Kidney epithelial cell (primary cell): Measurements from ENCODE around the gene MBLAC1. TPM values are rescaled to one million over a fixed set of nuclear protein-coding genes. Genes with fewer than 3 reads are reported as not detected.
A peak's percentile ranks its signal among the peaks of the same experiment; 100 is the strongest.

Experiments used
- DNase-seq: peaks from one replicate; pipeline ENCODE4 v3.0.0-alpha.2; 2010; ENCODE audit warnings: low read depth
- H3K27me3 ChIP-seq: 2 replicates; pipeline ENCODE4 v1.6.0; 2011; ENCODE audit warnings: low read length; ENCODE audit not compliant: control insufficient read depth, insufficient read depth
- H3K36me3 ChIP-seq: 2 replicates; pipeline ENCODE4 v1.5.1; 2011; ENCODE audit warnings: low read length; ENCODE audit not compliant: control insufficient read depth, insufficient read depth
- H3K4me3 ChIP-seq: 2 replicates; pipeline ENCODE4 v1.5.1; 2011; ENCODE audit warnings: low read depth, mild to moderate bottlenecking, control low read depth, low read length
- CTCF ChIP-seq: IDR thresholded peaks from 2 replicates; pipeline ENCODE4 v1.5.1; 2011; ENCODE audit warnings: mild to moderate bottlenecking, moderate library complexity, low read length, control low read depth, inconsistent platforms; ENCODE audit not compliant: insufficient read depth, poor library complexity, severe bottlenecking
- total RNA-seq: library from RNA; depleted of rRNA; stranded (reverse); fragments of >200 nt; gene quantifications from 2 replicates; pipeline ENCODE4 v1.2.3, GENCODE V29; 2015

The MBLAC1 gene, protein sequence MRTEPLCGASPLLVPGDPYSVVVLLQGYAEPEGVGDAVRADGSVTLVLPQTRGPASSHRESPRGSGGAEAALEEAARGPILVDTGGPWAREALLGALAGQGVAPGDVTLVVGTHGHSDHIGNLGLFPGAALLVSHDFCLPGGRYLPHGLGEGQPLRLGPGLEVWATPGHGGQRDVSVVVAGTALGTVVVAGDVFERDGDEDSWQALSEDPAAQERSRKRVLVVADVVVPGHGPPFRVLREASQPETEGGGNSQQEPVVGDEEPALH
- total RNA-seq: 2.3 and 3.5 TPM in 2 replicates

DNA sequence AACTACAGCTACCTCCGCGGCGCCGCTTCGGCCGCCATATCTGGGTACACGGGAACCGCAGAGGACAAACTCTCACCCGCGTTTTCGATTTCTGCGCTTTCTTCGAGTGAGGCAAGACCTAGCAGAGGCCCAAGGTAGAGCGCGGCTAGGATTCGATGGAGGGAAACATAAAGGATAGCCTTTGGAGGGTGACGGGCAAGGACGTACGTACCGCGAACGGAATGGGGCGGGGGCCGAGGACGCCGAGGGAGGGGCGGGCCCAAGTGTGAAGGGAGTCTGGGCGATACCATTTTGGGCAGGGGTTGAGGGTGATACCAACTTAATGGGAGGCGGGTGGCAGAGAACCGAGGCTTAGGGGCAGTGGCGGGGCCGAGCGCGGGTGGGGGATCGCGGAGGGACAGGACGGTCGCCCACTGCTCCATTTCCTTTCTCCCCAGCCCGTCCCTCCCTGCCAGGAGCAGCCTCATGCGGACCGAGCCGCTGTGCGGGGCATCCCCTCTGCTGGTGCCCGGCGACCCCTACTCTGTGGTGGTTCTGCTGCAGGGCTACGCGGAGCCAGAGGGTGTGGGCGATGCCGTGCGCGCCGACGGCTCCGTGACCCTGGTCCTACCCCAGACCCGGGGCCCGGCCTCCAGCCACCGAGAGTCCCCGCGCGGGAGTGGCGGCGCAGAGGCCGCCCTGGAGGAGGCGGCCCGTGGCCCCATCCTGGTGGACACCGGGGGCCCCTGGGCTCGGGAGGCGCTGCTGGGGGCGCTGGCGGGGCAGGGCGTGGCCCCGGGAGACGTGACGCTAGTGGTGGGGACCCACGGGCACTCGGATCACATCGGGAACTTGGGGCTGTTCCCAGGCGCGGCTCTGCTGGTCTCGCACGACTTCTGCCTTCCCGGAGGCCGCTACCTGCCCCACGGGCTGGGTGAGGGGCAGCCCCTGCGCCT is at the start of gene MBLAC1:
TSS of gene MBLAC1 (plus strand) at position 37 of the 935 bp plus-strand sequence. CDS start at position 466, 429 bp downstream.
- Histone ChIP-seq H3K4me3 (peak within 1 kb of the TSS; percentile 64), H3K36me3 (no peaks in the 10 kb centered on the region), H3K27me3 (no peaks in the 10 kb centered on the region)
- no peak for TF ChIP-seq CTCF
- DNase-seq: peak; percentile 37

- no peak for DNase-seq
- H3K4me3 ChIP-seq: no peak overlapping the region
- TF ChIP-seq CTCF: no peak
- no peaks in the 10 kb centered on the region for H3K27me3 ChIP-seq
- peaks cover 15% of the 10 kb centered on the region for H3K36me3 ChIP-seq
These were observed 49.6 kb upstream of the MBLAC1 start for GRCh38 chr7:100077205-100077604.

DNA sequence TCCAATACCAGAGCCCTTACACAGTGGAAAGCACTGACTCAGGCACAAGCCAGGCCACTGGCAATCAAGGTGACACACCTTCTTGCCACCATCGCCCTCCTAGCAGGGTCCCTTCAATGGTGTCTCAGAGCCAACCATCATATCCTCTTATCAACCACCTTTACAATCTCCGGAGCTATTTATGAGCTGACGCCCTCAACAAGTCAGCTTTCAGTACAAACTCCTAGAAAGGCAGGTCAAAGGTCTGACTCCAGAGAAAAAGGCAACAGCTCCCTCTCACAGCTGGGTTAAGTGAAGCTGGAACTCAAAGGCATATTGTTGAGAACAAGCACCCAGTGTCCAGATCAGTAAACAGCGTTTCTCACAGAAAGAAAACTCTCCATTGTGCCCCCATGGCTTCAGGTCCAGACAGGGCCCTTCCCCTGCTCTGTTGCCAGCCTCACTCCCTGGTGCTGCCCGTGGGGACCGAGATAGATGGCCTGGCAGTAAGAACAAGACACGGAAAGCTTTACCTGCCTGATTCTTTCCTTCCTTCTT is 47.7 kb upstream of the MBLAC1 start:
- H3K4me3 ChIP-seq: no peak overlapping the region
- peaks cover 11% of the 10 kb centered on the region for H3K36me3 ChIP-seq
- no peaks in the 10 kb centered on the region for H3K27me3 ChIP-seq
- no peak for TF ChIP-seq CTCF
- no peak for DNase-seq

DNA sequence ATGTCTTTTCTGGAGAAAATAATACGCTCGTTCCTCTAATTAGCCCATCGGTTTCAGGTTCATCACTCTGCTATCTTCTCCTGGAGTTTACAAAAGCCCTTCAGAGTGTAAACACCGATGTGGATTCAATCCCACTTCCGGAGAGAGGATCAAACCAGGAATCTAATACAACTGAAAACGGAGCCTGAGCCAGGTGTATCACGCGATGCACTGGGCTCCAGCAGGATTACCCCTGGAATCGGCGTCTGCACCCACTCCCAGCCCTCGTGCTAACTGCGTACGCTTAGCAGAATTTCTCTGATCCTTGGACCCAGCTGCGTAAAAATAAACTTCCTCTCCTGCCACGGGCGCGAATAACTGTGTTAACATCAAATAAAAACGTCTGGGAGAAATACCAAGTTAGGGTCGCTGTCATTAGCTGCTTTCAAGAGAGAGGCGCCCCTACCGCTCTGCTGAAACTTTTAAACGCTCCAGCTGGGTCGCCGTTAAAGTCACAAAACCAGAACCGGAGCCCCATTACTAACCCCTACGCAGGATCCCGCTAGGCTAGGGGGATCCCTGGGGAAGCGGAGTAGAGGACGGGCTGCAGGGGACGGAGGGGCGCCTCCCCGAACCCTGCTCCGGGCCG is 45.7 kb upstream of the MBLAC1 start:
- no peak for TF ChIP-seq CTCF
- Histone ChIP-seq H3K36me3 (peaks cover 3% of the 10 kb centered on the region), H3K4me3 (peak overlapping the region; percentile 96), H3K27me3 (no peaks in the 10 kb centered on the region)
- no peak for DNase-seq

DNA sequence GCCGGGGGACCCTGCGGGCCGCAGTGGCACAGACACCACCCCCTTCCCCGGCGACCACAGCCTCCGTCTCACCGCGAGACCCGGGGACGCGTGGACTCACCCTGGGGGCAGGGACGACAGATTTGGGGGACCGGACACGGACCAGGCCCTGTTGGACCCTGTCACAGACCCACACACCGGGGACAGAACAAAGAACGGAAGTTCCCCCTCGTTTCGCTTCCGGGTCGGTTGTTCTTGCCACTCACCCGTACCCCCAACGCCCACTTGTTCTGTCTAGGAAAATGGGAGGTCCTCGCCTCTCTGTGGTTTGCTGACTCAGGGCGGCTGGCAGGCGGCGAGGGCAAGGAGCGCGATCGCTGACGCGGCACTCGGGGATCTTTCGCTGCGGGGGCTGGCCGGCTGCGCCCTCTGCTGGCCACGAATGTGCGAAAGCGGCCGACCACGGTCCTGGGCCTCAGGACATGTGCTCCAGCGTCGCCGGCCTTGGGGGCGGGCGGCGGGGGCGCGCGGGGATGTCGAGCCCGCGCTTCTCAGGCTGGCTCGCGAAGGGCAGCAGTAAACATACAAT is 45.1 kb upstream of the MBLAC1 start, which contains the start of gene ZNF3:
TSS of gene ZNF3 (minus strand) at position 189 of the 568 bp plus-strand sequence. CDS start 4,366 bp downstream, outside the sequence.
- Histone ChIP-seq H3K4me3 (peak within 1 kb of the TSS; percentile 96), H3K27me3 (no peaks in the 10 kb centered on the region), H3K36me3 (peaks cover 2% of the 10 kb centered on the region)
- peak; percentile 90 for DNase-seq
- TF ChIP-seq CTCF: peak; percentile 75
